Esophagus (tissue), 2 donors: ENCODE data around the gene FAM209B. TPM values are rescaled to one million over a fixed set of nuclear protein-coding genes. Genes with fewer than 3 reads are reported as not detected.

Source experiments
- H3K27ac ChIP-seq, 2 donors: one replicate each; pipeline ENCODE4 v1.5.1; 2013; ENCODE audit warnings: low read depth in 2 of 2, mild to moderate bottlenecking in 2 of 2, inconsistent platforms in 1 of 2, low read length in 1 of 2, moderate library complexity in 1 of 2
- H3K27me3 ChIP-seq, 2 donors: one replicate each; pipeline ENCODE4 v1.6.1; 2013; ENCODE audit warnings: low read length in 2 of 2, control low read depth in 1 of 2, mild to moderate bottlenecking in 1 of 2; ENCODE audit not compliant: insufficient read depth in 2 of 2, control insufficient read depth in 1 of 2
- H3K36me3 ChIP-seq, 2 donors: one replicate each; pipeline ENCODE4 v1.6.1; 2013; ENCODE audit warnings: low read length in 1 of 2; ENCODE audit not compliant: control insufficient read depth in 2 of 2, insufficient read depth in 2 of 2
- H3K4me1 ChIP-seq, 2 donors: one replicate each; pipeline ENCODE4 v1.6.1; 2013; ENCODE audit warnings: low read length in 1 of 2; ENCODE audit not compliant: control insufficient read depth in 2 of 2, insufficient read depth in 2 of 2
- H3K4me3 ChIP-seq, 2 donors: one replicate each; pipeline ENCODE4 v1.5.1; 2013; ENCODE audit warnings: low read length in 2 of 2, mild to moderate bottlenecking in 2 of 2, low read depth in 1 of 2, moderate library complexity in 1 of 2
- H3K9me3 ChIP-seq, 2 donors: one replicate each; pipeline ENCODE4 v1.6.1; 2013; ENCODE audit warnings: mild to moderate bottlenecking in 2 of 2, low read depth in 1 of 2, low read length in 1 of 2, moderate library complexity in 1 of 2; ENCODE audit not compliant: control insufficient read depth in 2 of 2, insufficient read depth in 1 of 2
- WGBS, 2 donors: extraction: QIAGEN DNeasy Blood & Tissue Kit; methylation state at CpG; one replicate each; pipeline ENCODE4 v1.1.7; 2013; 5-methylcytosine and 5-hydroxymethylcytosine counted together
- polyA plus RNA-seq, 2 donors: library from polyadenylated mRNA; stranded (reverse); fragments of 200-250 nt; gene quantifications; one replicate each; pipeline ENCODE4 v1.2.3, GENCODE V29; 2013
- donor health status: healthy with polysubstance abuse.
- donor health status: Bipolar disorder and iron deficiency.

Gene FAM209B
- polyA plus RNA-seq, 2 donors, result 0.43 to 0.47 TPM

DNA sequence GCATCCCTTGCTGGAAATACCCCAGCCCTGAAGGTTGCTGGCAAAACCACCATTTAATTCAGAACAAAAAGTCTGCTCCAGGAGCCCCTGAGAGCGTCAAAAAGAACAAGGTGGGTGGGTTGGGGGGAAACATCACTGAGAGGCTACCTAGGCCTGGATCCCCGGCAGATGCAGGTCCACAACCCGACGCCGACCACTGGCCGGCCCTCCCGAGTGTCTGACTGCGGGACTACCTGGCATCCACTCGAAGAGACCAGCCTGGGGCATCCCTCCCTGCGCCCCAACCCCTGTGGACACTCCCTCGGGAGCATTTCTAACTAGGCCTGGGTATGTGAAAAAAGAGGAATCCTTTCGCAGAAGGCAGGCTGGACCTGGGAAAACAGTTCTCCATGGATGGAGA is 47.2 kb downstream of the FAM209B start:
- Histone ChIP-seq H3K9me3 (no peaks in the 10 kb centered on the region), H3K36me3 (no peaks in the 10 kb centered on the region), H3K27ac (no peak overlapping the region), H3K4me1 (peaks cover 0 to 4% of the 10 kb centered on the region in 2 donors), H3K27me3 (no peaks in the 10 kb centered on the region), H3K4me3 (no peak overlapping the region)
- WGBS, 2 donors, result 86 to 90% methylated on average over 12 of the region's 12 CpGs

DNA sequence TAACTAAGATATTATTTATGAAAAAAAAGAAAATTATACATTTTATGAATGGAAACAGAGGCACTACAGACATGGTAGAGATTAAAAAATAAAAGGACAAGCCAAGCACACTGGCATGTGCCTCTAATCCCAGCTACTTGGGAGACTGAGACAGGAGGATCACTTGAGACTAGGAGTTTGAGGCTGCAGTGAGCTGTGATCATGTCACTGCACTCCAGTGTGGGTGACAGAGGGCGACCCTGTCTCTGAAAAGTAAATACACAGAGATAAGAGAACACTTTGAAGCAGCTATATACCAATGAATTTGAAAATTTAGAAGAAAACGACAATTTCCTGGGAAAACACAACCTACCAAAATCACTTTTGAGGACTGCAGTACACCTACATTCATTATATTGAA is 48.7 kb downstream of the FAM209B start:
- Histone ChIP-seq H3K27ac (no peak overlapping the region), H3K9me3 (no peaks in the 10 kb centered on the region), H3K27me3 (no peaks in the 10 kb centered on the region), H3K4me3 (no peak overlapping the region), H3K4me1 (no peaks in the 10 kb centered on the region), H3K36me3 (no peaks in the 10 kb centered on the region)
- WGBS, 2 donors, result 53 to 58% methylated on average over 2 of the region's 2 CpGs

DNA sequence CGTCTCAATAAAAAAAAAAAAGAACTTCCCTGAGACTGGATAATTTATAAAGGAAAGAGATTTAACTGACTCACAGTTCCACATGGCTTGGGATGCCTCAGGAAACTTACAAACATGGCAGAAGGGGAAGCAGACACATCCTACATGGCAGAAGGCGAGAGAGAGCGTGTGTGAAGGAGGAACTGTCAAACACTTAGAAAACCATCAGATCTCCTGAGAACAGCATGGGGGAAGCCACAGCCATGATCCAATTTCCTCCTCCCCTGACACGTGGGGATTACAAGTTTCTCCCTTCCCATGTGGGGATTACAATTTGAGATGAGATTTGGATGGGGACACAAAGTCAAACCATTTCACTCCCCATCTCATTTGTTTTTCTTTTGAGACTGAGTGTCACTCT is 49.5 kb downstream of the FAM209B start:
- Histone ChIP-seq H3K4me3 (no peak overlapping the region), H3K27me3 (no peaks in the 10 kb centered on the region), H3K9me3 (no peaks in the 10 kb centered on the region), H3K4me1 (no peaks in the 10 kb centered on the region), H3K36me3 (no peaks in the 10 kb centered on the region), H3K27ac (no peak overlapping the region)
- 65 to 70% methylated on average over 3 to 4 of the region's 4 CpGs for WGBS, 2 donors

DNA sequence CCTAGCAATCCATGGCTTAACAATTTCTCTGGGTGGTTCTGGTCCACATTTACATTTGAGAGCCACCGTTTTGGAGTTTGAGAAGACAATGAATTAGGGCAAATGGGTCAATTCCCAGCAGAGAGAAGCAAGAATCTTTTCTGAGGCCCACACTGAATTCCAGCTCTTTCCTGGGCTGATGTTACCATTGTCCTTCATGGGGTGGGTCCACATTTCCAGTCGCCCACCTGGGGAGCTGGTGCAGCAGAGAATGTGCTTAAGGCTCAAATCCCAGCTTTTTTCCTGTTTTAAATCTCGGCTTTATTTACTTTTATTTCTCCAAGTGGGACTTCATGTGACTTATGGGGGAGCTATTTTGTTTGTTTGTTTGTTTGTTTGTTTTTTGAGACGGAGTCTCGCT is 51.9 kb downstream of the FAM209B start:
- Histone ChIP-seq H3K4me1 (peaks cover 0 to 2% of the 10 kb centered on the region in 2 donors), H3K4me3 (no peak overlapping the region), H3K36me3 (no peaks in the 10 kb centered on the region), H3K27me3 (no peaks in the 10 kb centered on the region), H3K27ac (no peak overlapping the region), H3K9me3 (no peaks in the 10 kb centered on the region)
- 77 to 89% methylated on average over 5 of the region's 5 CpGs for WGBS, 2 donors

Other genes with a start within 250 kb of the FAM209B start
- gene FAM210B, start 174.3 kb upstream of the FAM209B start, polyA plus RNA-seq, result 10 to 100 TPM; 13.9 to 22.6 TPM
- 1 to 10 TPM; 5.5 to 8.7 TPM for gene AURKA, start 141.0 kb upstream of the FAM209B start, polyA plus RNA-seq
- gene CSTF1, start 140.6 kb upstream of the FAM209B start, polyA plus RNA-seq, result 10 to 100 TPM in 1 of 2 donors, 1 to 10 TPM in 1; 3.8 to 13.2 TPM
- under 1 TPM; 0.18 to 0.22 TPM for gene CASS4, start 121.0 kb upstream of the FAM209B start, polyA plus RNA-seq
- gene RTF2, start 64.6 kb upstream of the FAM209B start, polyA plus RNA-seq, result 10 to 100 TPM; 35.4 to 62.8 TPM
- gene FAM209A, start 8.5 kb upstream of the FAM209B start, polyA plus RNA-seq, result under 1 TPM; 0.20 to 0.31 TPM
- 10 to 100 TPM; 18.3 to 18.6 TPM for gene TFAP2C, start 96.1 kb downstream of the FAM209B start, polyA plus RNA-seq